ENCODE data around the gene JPH4.

DNA sequence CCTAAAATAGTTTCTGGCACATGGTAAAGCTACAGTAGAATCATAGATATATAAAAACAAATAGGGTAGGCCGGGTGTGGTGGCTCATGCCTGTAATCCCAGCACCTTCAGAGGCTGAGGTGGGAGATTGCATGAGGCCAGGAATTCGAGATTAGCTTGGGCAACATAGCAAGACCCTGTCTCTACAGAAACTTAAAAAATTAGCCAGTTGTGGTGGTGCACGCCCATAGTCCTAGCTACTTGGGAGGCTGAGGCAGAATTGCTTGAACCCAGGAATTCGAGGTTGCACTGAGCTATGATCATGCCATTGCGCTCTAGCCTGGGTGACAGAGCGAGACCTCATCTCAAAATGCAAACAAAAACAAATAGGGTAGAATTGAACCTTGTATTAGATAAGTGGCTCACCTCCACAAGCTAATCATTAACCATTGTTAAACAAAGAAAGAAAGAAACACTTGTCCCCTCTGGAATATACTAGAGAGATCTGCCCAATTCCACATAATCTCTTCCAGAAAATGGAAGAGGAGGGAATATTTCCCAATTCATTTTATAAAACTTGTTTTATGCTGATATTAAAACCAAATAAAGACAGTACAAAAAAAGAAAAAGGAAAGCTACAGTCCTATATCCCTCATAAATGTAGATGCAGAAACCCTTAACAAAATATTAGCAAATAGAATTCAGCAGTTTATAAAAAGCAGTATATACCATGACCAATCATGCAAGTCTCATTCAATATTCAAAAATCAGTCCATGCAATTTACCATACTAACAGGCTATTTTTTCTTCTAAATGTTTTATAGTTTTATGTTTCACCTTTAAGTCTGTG, 34.9 kb upstream of the JPH4 start:
- TF ChIP-seq, protein P1, sequence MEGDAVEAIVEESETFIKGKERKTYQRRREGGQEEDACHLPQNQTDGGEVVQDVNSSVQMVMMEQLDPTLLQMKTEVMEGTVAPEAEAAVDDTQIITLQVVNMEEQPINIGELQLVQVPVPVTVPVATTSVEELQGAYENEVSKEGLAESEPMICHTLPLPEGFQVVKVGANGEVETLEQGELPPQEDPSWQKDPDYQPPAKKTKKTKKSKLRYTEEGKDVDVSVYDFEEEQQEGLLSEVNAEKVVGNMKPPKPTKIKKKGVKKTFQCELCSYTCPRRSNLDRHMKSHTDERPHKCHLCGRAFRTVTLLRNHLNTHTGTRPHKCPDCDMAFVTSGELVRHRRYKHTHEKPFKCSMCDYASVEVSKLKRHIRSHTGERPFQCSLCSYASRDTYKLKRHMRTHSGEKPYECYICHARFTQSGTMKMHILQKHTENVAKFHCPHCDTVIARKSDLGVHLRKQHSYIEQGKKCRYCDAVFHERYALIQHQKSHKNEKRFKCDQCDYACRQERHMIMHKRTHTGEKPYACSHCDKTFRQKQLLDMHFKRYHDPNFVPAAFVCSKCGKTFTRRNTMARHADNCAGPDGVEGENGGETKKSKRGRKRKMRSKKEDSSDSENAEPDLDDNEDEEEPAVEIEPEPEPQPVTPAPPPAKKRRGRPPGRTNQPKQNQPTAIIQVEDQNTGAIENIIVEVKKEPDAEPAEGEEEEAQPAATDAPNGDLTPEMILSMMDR (IDR thresholded peaks at IDR 0.05), result no peak
- TF ChIP-seq ZFX (IDR thresholded peaks at IDR 0.05; ENCODE audit: borderline replicate concordance), result no peak
